A673 (cell line): ENCODE measurements around the gene CREB5. TPM values are rescaled to one million over a fixed set of nuclear protein-coding genes. Genes with fewer than 3 reads are reported as not detected.

Source experiments
- BruUV-seq: library from RNA; stranded (reverse); fragments of 400-500 nt; replicated peaks from 2 replicates; lab custom pipeline; 2021; lab: Mats Ljungman, UMichigan
- CTCF ChIA-PET: fragments of 300-600 bp; sonication (Branson Sonifier 250); formaldehyde crosslinking; loops from one replicate; lab custom pipeline; 2022; ENCODE audit warnings: antibody characterized with exemption; lab: Charles Lee
- POLR2A ChIA-PET: fragments of 300-600 bp; sonication (Branson Sonifier 250); formaldehyde crosslinking; loops from one replicate; lab custom pipeline; 2022; ENCODE audit warnings: antibody characterized with exemption; ENCODE audit not compliant: low non-redundant PET; lab: Charles Lee
- DNase-seq: peaks from one replicate; pipeline ENCODE4 v3.0.0-alpha.2; 2015; ENCODE audit warnings: low spot score
- H3K27ac ChIP-seq: fragments of 200-600 bp; sonication (generic); 2 replicates; pipeline ENCODE4 v1.5.1; 2016; ENCODE audit warnings: mixed run types, low read depth, mild to moderate bottlenecking, mixed read lengths, antibody characterized with exemption, low read length; ENCODE audit not compliant: poor library complexity, severe bottlenecking
- H3K27me3 ChIP-seq: fragments of 200-600 bp; sonication (generic); replicated peaks from 2 replicates; pipeline ENCODE4 v1.6.1; 2017; ENCODE audit warnings: mixed run types, low read depth, mild to moderate bottlenecking, mixed read lengths, antibody characterized with exemption, low read length; ENCODE audit not compliant: insufficient read depth, poor library complexity
- H3K36me3 ChIP-seq: fragments of 200-600 bp; sonication (generic); 2 replicates; pipeline ENCODE4 v1.6.1; 2016; ENCODE audit warnings: mixed run types, mild to moderate bottlenecking, mixed read lengths, antibody characterized with exemption, low read length; ENCODE audit not compliant: insufficient read depth, poor library complexity, severe bottlenecking
- H3K4me1 ChIP-seq: fragments of 200-600 bp; sonication (generic); 2 replicates; pipeline ENCODE4 v1.6.1; 2017; ENCODE audit warnings: mixed run types, mild to moderate bottlenecking, mixed read lengths, antibody characterized with exemption, low read length; ENCODE audit not compliant: insufficient read depth, poor library complexity, severe bottlenecking
- H3K4me3 ChIP-seq: fragments of 200-600 bp; sonication (generic); 2 replicates; pipeline ENCODE4 v1.5.1; 2016; ENCODE audit warnings: low read depth, mixed run types, mild to moderate bottlenecking, mixed read lengths, low read length; ENCODE audit not compliant: poor library complexity, severe bottlenecking
- H3K9me3 ChIP-seq: fragments of 200-600 bp; sonication (generic); 2 replicates; pipeline ENCODE4 v1.6.1; 2016; ENCODE audit warnings: mixed run types, low read depth, mild to moderate bottlenecking, mixed read lengths, antibody characterized with exemption, low read length; ENCODE audit not compliant: poor library complexity, severe bottlenecking
- CTCF ChIP-seq: fragments of 300-800, 200-600 bp; sonication (generic); conservative IDR thresholded peaks from 2 replicates; pipeline ENCODE4 v1.5.1; 2017; ENCODE audit warnings: low read depth, mild to moderate bottlenecking, antibody characterized with exemption, low read length, moderate library complexity, mixed read lengths
- EZH2 ChIP-seq: fragments of 200-600 bp; sonication (generic); IDR thresholded peaks from 2 replicates; pipeline ENCODE4 v1.6.1; 2017; ENCODE audit warnings: borderline replicate concordance, low read depth, mild to moderate bottlenecking, mixed read lengths, antibody characterized with exemption, low read length; ENCODE audit not compliant: poor library complexity, severe bottlenecking
- intact Hi-C: fragments of 100-400 bp; cut with micrococcal nuclease; formaldehyde crosslinking; loops from one replicate; pipeline ENCODE4 v1.10.0; 2022; ENCODE audit not compliant: unreplicated experiment
- total RNA-seq: library from RNA; stranded (reverse); gene quantifications from 2 replicates; pipeline ENCODE4 v1.2.3, GENCODE V29; 2021

The CREB5 gene
- total RNA-seq, 1 experiment from 2014 or later, result 10.3 TPM

- no TSS peak for BruUV-seq
- Histone ChIP-seq H3K4me3 (no peak overlapping the region), H3K27ac (no peak overlapping the region), H3K27me3 (peaks cover 78% of the 10 kb centered on the region), H3K9me3 (no peaks in the 10 kb centered on the region), H3K36me3 (no peaks in the 10 kb centered on the region), H3K4me1 (no peaks in the 10 kb centered on the region)
- ChIA-PET CTCF (no interaction called here), POLR2A (no interaction called here)
- intact Hi-C loops, result no loop called here
- DNase-seq, result no peak
- TF ChIP-seq CTCF (no peak), EZH2 (no peak)
These were observed 153.7 kb downstream of the CREB5 start for GRCh38 chr7:28565980-28566379.

GRCh38 chr7:28570113-28570969 lies 158.0 kb downstream of the CREB5 start:
- CTCF ChIA-PET, result no interaction called here
- intact Hi-C loops, result no loop called here
- no peak for DNase-seq
- no TSS peak for BruUV-seq
- H3K4me3 ChIP-seq, result no peak overlapping the region
- H3K36me3 ChIP-seq, result no peaks in the 10 kb centered on the region
- TF ChIP-seq EZH2 (no peak), CTCF (no peak)
- peaks cover 78% of the 10 kb centered on the region for H3K27me3 ChIP-seq
- no peaks in the 10 kb centered on the region for H3K9me3 ChIP-seq
- H3K27ac ChIP-seq, result no peak overlapping the region
- peaks cover 21% of the 10 kb centered on the region for H3K4me1 ChIP-seq
- POLR2A ChIA-PET, result no interaction called here

GRCh38 chr7:28570970-28571288 lies 158.6 kb downstream of the CREB5 start:
- Histone ChIP-seq H3K36me3 (no peaks in the 10 kb centered on the region), H3K27me3 (peaks cover 81% of the 10 kb centered on the region), H3K4me3 (no peak overlapping the region), H3K9me3 (no peaks in the 10 kb centered on the region), H3K4me1 (peaks cover 21% of the 10 kb centered on the region), H3K27ac (no peak overlapping the region)
- no TSS peak for BruUV-seq
- DNase-seq, result no peak
- TF ChIP-seq EZH2 (no peak), CTCF (no peak)
- intact Hi-C loops, result no loop called here
- ChIA-PET POLR2A (no interaction called here), CTCF (no interaction called here)
